Type B pancreatic cell (in vitro differentiated cells): ENCODE measurements around the gene EMSY. TPM values are rescaled to one million over a fixed set of nuclear protein-coding genes. Genes with fewer than 3 reads are reported as not detected.

Experiments
- DNase-seq: peaks from one replicate; pipeline ENCODE4 v3.0.0; 2021; ENCODE audit warnings: mixed read lengths; ENCODE audit not compliant: unreplicated experiment; ENCODE audit errors: extremely low spot score
- H3K27ac Mint-ChIP-seq: 2 replicates; pipeline ENCODE4 v1.8.0; 2021; ENCODE audit warnings: mild to moderate bottlenecking, mixed read lengths
- H3K27me3 Mint-ChIP-seq: 2 replicates; pipeline ENCODE4 v1.8.0; 2021; ENCODE audit warnings: mixed read lengths
- H3K36me3 Mint-ChIP-seq: 2 replicates; pipeline ENCODE4 v1.8.0; 2021; ENCODE audit warnings: mixed read lengths
- H3K4me1 Mint-ChIP-seq: one replicate; pipeline ENCODE4 v1.8.0; 2021; ENCODE audit warnings: mixed read lengths; ENCODE audit not compliant: unreplicated experiment
- H3K4me3 Mint-ChIP-seq: 2 replicates; pipeline ENCODE4 v1.8.0; 2021; ENCODE audit warnings: mild to moderate bottlenecking, mixed read lengths
- H3K9me3 Mint-ChIP-seq: 2 replicates; pipeline ENCODE4 v1.8.0; 2021; ENCODE audit warnings: mixed read lengths
- CTCF ChIP-seq: fragments of 200-600 bp; sonication (generic); conservative IDR thresholded peaks from 2 replicates; pipeline ENCODE4 v1.5.0; 2021; ENCODE audit warnings: antibody characterized with exemption, mild to moderate bottlenecking
- total RNA-seq: library from RNA; stranded (reverse); gene quantifications from 2 replicates; pipeline ENCODE4 v1.2.1, GENCODE V29; 2021; ENCODE audit warnings: low replicate concordance

The EMSY gene
- total RNA-seq, 1 donor from 2014 or later: 32.3 TPM

- TF ChIP-seq CTCF: no peak
- H3K27me3 Mint-ChIP-seq: no peaks in the 10 kb centered on the region
- H3K9me3 Mint-ChIP-seq: peaks cover 10% of the 10 kb centered on the region
- H3K36me3 Mint-ChIP-seq: peaks cover 21% of the 10 kb centered on the region
- peaks cover 8% of the 10 kb centered on the region for H3K4me1 Mint-ChIP-seq
- H3K4me3 Mint-ChIP-seq: no peak overlapping the region
- no peak overlapping the region for H3K27ac Mint-ChIP-seq
- no peak for DNase-seq
These were observed 65.5 kb downstream of the EMSY start for GRCh38 chr11:76510060-76511047.

- peak; percentile 72 for TF ChIP-seq CTCF
- DNase-seq: no peak
- peak overlapping the region; percentile 43 for H3K27ac Mint-ChIP-seq
- no peaks in the 10 kb centered on the region for H3K27me3 Mint-ChIP-seq
- H3K4me3 Mint-ChIP-seq: no peak overlapping the region
- peaks cover 3% of the 10 kb centered on the region for H3K9me3 Mint-ChIP-seq
- H3K36me3 Mint-ChIP-seq: peaks cover 8% of the 10 kb centered on the region
- peaks cover 8% of the 10 kb centered on the region for H3K4me1 Mint-ChIP-seq
These were observed 68.2 kb downstream of the EMSY start for GRCh38 chr11:76512851-76513653.

GRCh38 chr11:76513654-76514034 lies 68.8 kb downstream of the EMSY start:
- no peak for DNase-seq
- Mint-ChIP-seq H3K36me3 (peaks cover 3% of the 10 kb centered on the region), H3K4me1 (peaks cover 8% of the 10 kb centered on the region), H3K27ac (no peak overlapping the region), H3K9me3 (no peaks in the 10 kb centered on the region), H3K4me3 (no peak overlapping the region), H3K27me3 (no peaks in the 10 kb centered on the region)
- no peak for TF ChIP-seq CTCF

GRCh38 chr11:76515494-76515893 lies 70.7 kb downstream of the EMSY start:
- TF ChIP-seq CTCF: no peak
- DNase-seq: no peak
- Mint-ChIP-seq H3K4me3 (no peak overlapping the region), H3K4me1 (peaks cover 7% of the 10 kb centered on the region), H3K27me3 (no peaks in the 10 kb centered on the region), H3K27ac (no peak overlapping the region), H3K36me3 (no peaks in the 10 kb centered on the region), H3K9me3 (no peaks in the 10 kb centered on the region)

- peaks cover 25% of the 10 kb centered on the region for H3K36me3 Mint-ChIP-seq
- H3K4me1 Mint-ChIP-seq: no peaks in the 10 kb centered on the region
- no peak overlapping the region for H3K27ac Mint-ChIP-seq
- no peak for DNase-seq
- H3K27me3 Mint-ChIP-seq: no peaks in the 10 kb centered on the region
- no peak for TF ChIP-seq CTCF
- no peak overlapping the region for H3K4me3 Mint-ChIP-seq
- peaks cover 4% of the 10 kb centered on the region for H3K9me3 Mint-ChIP-seq
These were observed 78.3 kb downstream of the EMSY start for GRCh38 chr11:76523147-76523546.
